Measurements from ENCODE around the gene TAS2R1. TPM values are rescaled to one million over a fixed set of nuclear protein-coding genes. Genes with fewer than 3 reads are reported as not detected.

Gene TAS2R1, protein sequence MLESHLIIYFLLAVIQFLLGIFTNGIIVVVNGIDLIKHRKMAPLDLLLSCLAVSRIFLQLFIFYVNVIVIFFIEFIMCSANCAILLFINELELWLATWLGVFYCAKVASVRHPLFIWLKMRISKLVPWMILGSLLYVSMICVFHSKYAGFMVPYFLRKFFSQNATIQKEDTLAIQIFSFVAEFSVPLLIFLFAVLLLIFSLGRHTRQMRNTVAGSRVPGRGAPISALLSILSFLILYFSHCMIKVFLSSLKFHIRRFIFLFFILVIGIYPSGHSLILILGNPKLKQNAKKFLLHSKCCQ
- not detected in 2 replicates for total RNA-seq (2014; rRNA removed; shearing (Covaris generic))

DNA sequence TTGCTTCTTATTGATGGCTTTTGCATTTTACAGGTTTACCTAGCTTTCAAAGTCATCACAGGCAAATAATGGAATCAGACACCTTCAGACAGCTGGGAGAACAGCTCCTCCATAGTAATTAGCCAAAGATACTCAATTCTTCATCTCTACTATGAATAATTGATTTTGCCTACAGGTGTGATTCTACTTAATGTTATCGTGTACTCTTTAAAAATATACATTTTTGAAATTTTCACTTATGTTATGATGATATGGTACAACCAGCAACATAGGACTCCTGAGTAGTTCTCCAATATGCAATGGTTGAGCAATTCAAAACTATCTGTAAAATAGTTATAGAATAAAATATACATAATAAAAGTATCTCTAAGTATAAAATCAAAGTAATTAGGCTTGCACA, at the start of gene TAS2R1:
Gene TAS2R1, minus strand, starts transcription at position 101 of the 400 bp plus-strand sequence. CDS start 319 bp downstream, outside the sequence.
- no peak for DNase-seq (ENCODE audit: low spot score)
- in situ Hi-C loops (cut with HindIII; ENCODE audit: low sequenced_read_pairs), result no loop called here

DNA sequence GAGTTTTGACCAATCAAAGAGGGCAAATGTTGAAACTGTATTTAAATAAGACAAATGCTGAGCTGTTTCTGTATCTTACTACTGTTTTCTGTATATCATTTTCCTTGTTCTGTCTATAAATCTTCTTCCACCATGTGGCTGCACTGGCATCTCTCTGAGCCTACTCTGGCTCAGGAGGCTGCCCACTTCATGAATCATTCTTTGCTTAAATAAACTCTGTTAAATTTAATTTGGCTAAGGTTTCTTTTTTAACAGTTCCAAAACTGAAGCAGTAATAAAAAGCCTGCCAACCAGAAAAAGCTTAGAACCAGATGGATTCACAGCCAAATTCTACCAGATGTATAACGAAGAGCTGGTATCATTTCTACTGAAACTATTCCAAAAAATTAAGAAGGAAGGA, 40.2 kb upstream of the TAS2R1 start:
- no peak for DNase-seq (ENCODE audit: low spot score)
- in situ Hi-C loops (cut with HindIII; ENCODE audit: low sequenced_read_pairs), result no loop called here

DNA sequence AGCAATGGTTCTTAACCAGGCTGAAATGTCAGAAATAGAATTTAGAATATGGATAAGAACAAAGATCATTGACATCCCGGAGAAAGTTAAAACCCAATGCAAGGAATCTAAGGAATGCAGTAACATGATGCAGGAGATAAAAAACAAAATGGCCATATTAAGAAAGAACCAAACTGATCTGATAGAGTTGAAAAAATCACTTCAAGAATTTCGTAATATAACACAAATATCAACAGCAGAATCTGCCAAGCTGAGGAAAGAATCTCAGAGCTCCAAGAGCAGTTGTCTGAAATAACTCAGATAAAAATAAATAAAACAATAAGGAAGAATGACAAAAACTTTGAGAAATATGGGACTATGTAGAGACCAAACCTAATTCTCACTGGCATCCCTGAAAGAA, 37.8 kb upstream of the TAS2R1 start:
- in situ Hi-C loops (cut with HindIII; ENCODE audit: low sequenced_read_pairs), result no loop called here
- no peak for DNase-seq (ENCODE audit: low spot score)

DNA sequence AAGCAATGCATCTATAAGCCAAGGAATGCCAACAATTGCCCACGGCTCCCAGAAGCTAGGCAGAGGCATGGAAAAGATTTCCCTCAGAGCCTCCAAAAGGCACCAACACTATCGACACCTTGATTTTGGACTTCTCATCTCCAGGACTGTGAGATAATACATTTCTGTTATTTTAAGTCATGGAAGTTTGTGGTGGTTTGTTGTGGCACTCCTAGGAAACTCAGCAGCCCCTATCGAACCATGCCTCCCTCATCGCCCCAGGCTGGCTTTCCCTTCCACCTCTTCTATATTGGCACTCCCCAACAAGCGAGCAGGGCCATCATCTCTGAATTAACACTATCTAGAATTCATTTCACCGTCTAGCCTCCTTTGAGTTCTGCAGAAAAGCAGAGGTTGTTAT, 33.7 kb upstream of the TAS2R1 start:
- in situ Hi-C loops (cut with HindIII; ENCODE audit: low sequenced_read_pairs), result no loop called here
- no peak for DNase-seq (ENCODE audit: low spot score)

DNA sequence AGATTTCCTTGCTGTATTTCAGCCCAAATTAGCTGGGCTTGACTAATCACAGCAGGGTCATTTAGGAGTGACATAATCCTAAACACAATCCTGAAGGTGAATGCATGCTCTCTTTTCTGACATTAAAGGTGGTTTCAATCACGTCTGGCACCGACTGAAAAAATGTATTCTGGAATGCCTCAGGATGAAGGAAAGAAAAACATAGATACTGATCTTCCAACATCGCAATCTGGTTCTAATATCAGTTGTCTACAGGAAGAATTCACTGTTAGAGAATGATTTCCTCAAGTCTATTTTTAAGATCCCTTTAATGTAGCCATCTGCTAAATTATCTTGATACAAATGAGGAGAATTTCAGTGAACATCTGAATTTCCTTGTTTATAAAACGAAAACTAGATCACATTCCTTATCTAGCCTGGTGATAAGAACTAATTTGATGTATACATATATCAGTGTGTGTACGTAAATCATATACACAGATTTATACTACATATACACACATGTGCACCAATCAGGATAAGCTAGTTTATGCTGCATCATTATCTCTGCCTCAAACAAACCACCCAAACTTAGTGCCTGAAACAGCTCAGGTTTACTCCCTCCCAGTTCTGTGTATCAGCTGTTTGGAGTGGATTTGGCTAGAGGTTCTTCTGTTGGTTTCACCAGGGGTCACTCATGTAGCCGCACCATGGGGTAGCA, 31.3 kb upstream of the TAS2R1 start:
- no peak for DNase-seq (ENCODE audit: low spot score)

DNA sequence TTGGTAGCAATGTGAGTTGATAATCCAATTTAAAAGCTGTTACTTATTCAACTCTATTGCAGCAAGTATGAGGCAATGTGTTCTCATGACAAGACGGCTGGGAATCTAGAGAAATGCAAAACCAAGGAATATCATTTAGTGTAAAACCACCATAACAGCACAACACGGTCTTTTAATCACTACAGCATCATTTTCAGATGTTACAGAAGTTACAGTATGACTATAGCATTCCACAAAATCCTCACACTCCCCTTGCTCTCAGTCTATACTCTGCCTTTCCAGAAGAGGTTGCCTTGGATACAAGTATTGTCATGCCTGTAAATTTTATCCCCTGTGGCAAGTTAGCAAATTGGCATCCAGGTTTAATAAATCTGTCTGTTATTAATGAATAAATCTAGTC, 28.6 kb upstream of the TAS2R1 start:
- in situ Hi-C loops (cut with HindIII; ENCODE audit: low sequenced_read_pairs), result no loop called here

More for the DNA sequence above, 31.3 kb upstream of the TAS2R1 start:
- in situ Hi-C loops (cut with HindIII; ENCODE audit: low sequenced_read_pairs), result no loop called here

DNA sequence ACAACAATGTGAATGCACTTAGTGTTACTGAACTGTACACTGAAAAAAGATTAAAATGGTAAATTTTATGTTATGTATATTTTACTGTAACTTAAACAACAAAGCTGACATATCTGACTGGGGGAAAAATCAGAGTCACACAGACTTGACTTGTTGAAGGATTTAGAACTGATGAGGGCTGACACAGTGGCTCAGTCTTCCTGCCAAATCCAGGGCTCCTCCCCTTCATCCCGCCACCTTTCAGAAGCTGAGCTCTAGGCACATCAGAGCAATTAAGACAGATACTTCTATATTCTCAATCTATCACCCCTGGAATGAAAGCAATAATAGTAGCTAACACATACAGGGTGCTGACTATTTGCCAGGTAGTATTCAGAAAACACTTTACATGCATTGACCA, 27.7 kb upstream of the TAS2R1 start:
- in situ Hi-C loops (cut with HindIII; ENCODE audit: low sequenced_read_pairs), result no loop called here
- no peak for DNase-seq (ENCODE audit: low spot score)

More for the DNA sequence above, 28.6 kb upstream of the TAS2R1 start:
- no peak for DNase-seq (ENCODE audit: low spot score)

DNA sequence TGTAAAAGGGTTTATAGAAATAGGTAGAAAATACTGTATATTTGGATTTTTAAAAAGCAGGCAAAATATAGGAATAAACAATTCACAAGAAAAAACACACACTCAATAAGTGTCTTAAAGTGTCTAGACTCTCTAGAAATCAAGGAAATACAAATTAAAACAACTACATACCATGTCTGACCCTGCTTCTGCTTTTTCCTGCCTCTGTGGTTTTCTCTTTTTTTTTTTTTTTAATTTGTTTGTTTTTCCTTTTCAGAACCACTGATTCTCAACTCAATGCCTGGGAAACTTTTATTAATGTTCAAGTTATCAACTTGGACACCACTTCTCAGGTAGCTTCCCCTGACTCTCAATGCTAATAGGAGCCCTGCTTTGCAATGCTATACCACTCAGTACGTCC, 25.5 kb upstream of the TAS2R1 start:
- in situ Hi-C loops (cut with HindIII; ENCODE audit: low sequenced_read_pairs), result no loop called here
- DNase-seq (ENCODE audit: low spot score), result no peak

DNA sequence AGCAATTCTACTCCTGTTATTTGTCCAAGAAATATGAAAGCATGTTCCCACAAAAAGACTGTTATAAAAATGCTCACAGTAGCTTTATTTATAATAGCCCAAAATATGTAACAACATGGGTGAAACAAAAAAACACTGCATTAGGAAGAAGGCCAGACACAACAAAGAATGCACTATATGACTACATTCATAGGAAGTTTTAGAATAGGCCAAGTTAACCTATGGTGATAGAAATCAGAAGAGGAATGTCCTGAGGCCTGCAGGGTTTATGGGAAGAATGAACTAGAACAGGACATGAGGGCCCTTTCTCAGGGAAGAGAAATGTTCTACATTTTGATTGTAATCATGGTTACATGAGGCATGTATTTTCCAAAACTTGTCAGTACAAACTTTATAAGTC, 24.7 kb upstream of the TAS2R1 start:
- DNase-seq (ENCODE audit: low spot score), result no peak
- in situ Hi-C loops (cut with HindIII; ENCODE audit: low sequenced_read_pairs), result no loop called here

DNA sequence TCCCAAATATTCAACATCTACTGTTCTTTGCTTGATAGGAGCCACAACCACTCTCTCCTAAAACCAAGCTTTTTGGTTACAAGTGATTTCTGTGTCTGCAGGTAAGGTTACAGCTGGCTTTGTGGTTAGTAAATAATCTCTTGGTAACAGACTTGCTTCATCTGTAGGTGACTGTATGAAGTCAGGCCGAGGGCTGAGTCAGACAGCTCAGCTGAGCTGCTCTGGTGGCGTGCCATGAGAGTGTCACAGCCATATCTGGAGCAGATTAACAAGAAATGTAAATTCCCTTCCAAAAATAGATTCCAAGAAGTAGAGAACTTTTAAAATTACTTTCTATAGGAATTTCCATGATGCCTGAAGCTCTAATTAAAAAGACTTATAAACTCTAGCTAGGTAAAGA, 23.7 kb upstream of the TAS2R1 start:
- in situ Hi-C loops (cut with HindIII; ENCODE audit: low sequenced_read_pairs), result no loop called here

DNA sequence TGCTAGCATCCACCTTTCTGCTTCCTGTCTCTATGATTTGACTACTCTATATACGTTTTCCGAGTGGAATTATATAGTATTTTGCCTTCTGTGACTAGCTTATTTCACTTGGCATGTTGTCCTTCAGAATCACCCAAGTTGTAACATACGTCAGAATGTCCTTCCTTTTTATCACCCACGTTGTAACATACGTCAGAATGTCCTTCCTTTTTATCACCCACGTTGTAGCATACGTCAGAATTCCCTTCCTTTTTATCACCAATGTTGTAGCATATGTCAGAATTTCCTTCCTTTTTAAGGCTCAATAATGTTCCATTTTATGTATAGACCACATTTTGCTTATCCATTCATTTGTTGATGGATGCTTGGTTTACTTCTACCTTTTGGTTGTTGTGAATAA, 22.9 kb upstream of the TAS2R1 start:
- no peak for DNase-seq (ENCODE audit: low spot score)
- in situ Hi-C loops (cut with HindIII; ENCODE audit: low sequenced_read_pairs), result no loop called here

More for the DNA sequence above, 23.7 kb upstream of the TAS2R1 start:
- no peak for DNase-seq (ENCODE audit: low spot score)

DNA sequence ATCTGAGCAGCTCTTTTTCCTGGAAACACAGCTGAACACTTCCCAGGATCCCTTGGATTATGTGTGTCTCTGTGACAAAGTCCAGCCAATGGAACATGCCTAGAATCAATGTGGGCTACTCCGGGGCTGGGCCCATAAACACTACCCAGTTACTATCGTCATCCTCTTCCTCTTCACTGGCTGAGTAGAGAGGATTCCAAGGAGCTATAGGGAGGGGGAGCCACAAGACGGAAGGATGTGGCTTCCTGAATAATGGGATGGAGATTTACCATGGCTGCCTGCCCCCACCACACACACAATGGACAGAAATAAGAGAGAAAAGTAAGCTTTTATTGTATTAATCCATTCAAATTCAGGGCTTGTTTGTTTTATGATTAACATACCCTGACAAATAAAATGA, 22.1 kb upstream of the TAS2R1 start:
- in situ Hi-C loops (cut with HindIII; ENCODE audit: low sequenced_read_pairs), result no loop called here
- DNase-seq (ENCODE audit: low spot score), result no peak

DNA sequence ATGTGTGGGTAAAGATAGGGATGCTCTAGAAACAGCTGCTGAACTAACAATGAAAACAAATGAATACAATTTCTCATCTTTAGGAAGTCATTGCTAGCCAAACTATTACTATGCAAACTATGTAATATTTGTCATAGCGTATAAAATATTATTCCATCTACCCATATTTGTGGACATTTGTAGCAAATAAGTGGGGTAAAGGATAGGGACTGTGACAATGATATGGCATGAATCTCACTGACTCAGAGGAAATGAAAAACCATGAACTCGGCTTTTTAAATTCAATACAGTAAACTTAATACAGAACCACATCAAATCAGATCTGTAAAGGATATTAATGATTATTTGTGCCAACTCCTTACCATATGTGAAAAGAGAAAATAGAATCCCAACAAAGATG, 16.7 kb upstream of the TAS2R1 start:
- in situ Hi-C loops (cut with HindIII; ENCODE audit: low sequenced_read_pairs), result no loop called here
- no peak for DNase-seq (ENCODE audit: low spot score)

DNA sequence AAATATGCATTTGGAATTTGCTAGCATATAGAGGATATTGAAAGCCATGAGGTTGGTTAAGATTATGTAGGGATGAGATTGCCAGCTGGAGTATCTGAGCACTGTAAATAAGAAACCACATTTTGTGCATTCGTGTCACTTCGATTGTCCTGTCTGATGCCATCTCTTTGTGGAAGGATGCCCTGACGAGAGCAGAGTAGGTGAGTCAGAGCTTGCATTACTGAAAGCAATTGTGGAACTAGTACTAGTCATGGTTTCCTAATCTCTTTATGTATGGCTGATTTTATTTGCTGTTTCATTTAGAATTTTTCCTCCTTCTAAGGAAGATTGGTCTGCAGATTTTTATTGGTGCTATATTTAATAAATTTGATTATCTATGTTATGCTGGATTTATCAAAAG, 14.5 kb upstream of the TAS2R1 start:
- DNase-seq (ENCODE audit: low spot score), result no peak
- in situ Hi-C loops (cut with HindIII; ENCODE audit: low sequenced_read_pairs), result no loop called here

DNA sequence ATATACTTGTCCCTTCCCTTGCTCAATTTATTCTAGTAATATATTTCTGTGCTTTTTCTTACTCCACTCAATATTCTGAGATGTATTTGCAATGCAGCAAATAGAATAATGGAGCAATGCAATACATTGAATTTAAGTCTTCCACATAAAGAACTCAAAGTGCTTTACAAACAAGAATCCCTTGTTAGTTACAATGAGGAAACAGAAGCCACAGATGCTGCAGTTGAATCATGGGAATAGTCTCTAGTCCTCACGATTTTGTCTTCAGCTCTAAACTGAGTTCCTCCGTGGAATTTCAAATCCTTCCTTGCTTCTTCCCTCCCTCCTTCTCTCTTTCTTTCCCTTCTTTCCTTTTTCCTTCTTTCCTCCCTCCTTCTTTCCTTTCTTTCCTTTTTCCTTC, 12.5 kb upstream of the TAS2R1 start:
- in situ Hi-C loops (cut with HindIII; ENCODE audit: low sequenced_read_pairs), result no loop called here
- DNase-seq (ENCODE audit: low spot score), result no peak

DNA sequence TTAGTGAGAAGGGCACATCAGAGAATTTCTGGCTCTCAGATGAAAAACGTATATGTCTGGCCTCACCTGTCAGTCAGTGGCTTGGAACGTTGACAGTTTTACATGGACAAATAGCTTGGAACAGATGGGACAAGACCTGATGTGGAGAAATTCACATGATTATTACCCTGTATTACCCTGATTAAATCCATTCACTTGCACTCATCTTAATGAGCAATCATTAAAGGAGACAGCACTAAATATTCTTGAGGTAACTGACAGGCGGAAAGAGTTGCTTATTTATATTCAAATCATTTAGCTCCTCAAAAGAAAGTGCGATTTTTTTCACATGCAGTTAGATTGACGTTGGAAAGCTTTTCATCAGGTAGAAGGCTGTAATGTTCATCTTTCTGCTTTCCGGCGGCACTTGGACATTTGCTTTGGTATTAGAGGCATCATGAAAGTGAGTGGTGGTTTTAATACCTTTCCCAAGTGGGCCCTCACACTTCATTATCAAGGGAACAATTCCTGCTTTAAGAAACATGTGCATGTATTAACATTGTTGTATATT, 11.7 kb upstream of the TAS2R1 start:
- DNase-seq (ENCODE audit: low spot score), result no peak
- in situ Hi-C loops (cut with HindIII; ENCODE audit: low sequenced_read_pairs), result no loop called here

DNA sequence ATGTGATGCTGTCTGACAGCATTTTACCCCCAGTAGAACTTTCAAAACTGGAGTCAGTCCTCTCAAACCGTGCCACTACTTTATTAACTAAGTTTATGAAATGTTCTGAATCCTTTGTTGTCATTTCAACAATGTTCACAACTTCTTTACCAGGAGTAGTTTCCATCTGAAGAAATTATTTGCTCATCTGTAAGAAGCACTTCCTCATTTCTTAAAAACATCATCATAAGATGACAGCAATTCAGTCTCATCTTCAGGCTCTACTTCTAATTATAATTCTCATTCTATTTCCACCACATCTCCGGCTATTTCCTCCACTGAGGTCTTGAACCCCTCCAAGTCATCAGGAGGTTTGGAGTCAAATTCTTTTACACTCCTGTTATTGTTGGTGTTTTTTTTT, 2.3 kb upstream of the TAS2R1 start:
- in situ Hi-C loops (cut with HindIII; ENCODE audit: low sequenced_read_pairs), result no loop called here

DNA sequence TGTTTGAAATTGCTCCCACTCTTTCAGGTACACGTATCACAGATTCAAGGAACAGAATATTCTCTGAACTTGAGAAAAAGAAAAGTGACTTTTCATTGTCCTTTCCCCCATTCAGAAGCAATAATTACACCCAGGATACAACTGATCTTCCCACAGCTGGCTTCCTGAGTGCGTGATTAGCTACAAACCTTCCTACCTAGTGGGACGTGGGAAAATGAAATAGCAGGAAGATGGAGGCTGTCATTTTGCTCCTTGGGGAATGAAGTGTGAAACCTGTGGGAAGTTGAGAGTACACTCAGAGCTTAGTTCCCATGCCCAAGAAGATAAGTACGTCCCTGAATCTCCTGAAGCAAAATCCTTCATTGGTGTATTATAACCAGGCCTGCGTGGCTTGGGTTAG, 2.6 kb downstream of the TAS2R1 start:
- DNase-seq (ENCODE audit: low spot score), result no peak
- in situ Hi-C loops (cut with HindIII; ENCODE audit: low sequenced_read_pairs), result no loop called here

More for the DNA sequence above, 2.3 kb upstream of the TAS2R1 start:
- no peak for DNase-seq (ENCODE audit: low spot score)

DNA sequence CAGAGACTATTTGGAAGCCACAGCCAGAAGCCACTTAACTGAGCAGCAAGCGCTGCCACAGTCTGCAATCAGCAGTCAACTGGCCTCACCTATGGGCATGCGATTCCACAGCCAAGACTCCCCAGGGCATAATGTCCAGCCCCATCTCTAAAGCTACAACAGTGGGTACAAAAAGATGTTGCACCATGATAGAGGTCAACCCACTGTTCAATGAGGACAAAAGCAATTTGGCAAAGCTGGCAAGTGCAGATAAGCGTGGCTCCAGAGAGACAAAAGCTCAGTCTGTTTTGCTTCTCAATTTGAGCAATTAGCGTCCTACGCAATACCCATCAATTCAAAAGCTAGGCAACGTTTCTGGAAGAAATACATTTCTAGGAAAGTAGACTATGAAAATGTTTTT, 3.2 kb downstream of the TAS2R1 start:
- in situ Hi-C loops (cut with HindIII; ENCODE audit: low sequenced_read_pairs), result no loop called here
- DNase-seq (ENCODE audit: low spot score), result no peak

DNA sequence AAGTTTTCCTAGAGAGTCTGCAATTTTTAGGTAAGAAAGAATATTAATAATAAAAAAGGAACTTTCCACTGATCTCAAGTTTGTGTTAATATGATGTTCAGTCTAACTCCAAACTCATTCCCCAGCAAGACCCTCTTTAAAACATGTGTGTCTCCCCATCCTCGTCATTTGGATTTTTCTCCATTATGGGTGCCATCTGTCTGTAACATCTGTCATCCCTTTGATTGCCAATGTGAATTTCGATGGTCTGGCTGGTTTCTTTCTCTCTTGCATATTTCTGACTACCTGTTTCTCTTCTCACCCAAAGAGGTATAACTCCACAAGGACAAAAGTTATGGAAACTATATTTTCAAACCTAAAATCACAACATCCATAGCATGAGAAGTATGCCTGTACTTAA, 4.4 kb downstream of the TAS2R1 start:
- in situ Hi-C loops (cut with HindIII; ENCODE audit: low sequenced_read_pairs), result no loop called here
- no peak for DNase-seq (ENCODE audit: low spot score)

DNA sequence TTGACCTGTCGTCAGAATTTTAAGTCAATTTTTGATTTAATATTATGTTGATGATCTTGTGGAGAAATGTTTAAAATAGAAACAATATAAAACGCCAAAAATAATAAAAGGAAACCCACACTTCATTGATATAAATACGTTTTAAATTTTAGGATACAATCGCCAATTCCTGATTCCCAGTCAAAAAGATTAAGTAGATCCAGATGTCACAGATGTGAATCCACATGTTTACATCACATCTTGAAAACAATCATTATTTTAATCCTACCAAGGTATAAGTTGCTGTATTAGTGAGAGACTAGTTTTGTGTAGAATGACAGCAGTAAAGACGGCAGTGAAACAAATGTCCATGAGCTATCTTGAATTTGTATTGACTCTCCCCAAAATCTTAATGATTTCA, 4.9 kb downstream of the TAS2R1 start:
- in situ Hi-C loops (cut with HindIII; ENCODE audit: low sequenced_read_pairs), result no loop called here
- DNase-seq (ENCODE audit: low spot score), result no peak
